Measurements from ENCODE around the gene TPSB2.

TPSB2 gene

GRCh38 chr16:1218930-1219611 lies 10.9 kb downstream of the TPSB2 start:
- Histone ChIP-seq H3K4me3 (ENCODE audit: control insufficient read depth in 1 of 7, extremely low read depth in 1 of 7, insufficient read depth in 4 of 7, low read depth in 2 of 7, low read length in 6 of 7) (no peak overlapping the region), H3K27ac (ENCODE audit: insufficient read depth in 1 of 2, low read depth in 1 of 2, low read length in 2 of 2, poor library complexity in 1 of 2, severe bottlenecking in 2 of 2) (no peak overlapping the region), H3K27me3 (replicated peaks in 2 of 5; ENCODE audit: control insufficient read depth in 4 of 5, insufficient read depth in 5 of 5, low read length in 4 of 5) (no peaks in the 10 kb centered on the region), H3K9me3 (ENCODE audit: control extremely low read depth in 1 of 5, control insufficient read depth in 4 of 5, insufficient read depth in 2 of 5, low read depth in 1 of 5, low read length in 4 of 5) (no peaks in the 10 kb centered on the region), H3K36me3 (ENCODE audit: control insufficient read depth in 4 of 4, insufficient read depth in 4 of 4, low read length in 3 of 4) (no peaks in the 10 kb centered on the region), H3K4me1 (ENCODE audit: control extremely low read depth in 1 of 4, control insufficient read depth in 4 of 4, insufficient read depth in 4 of 4, low read length in 3 of 4) (no peaks in the 10 kb centered on the region)
- 86% methylated on average over 24 of the region's 24 CpGs for WGBS (ENCODE audit: insufficient coverage)
- POLR2A ChIA-PET: no interaction called here
- no peak for DNase-seq
- CTCF ChIA-PET: interaction anchor here (1.2 kb wide), 1 partner anchor 11 kb away, joined by 4 read pairs; no protein-coding TSS in a partner anchor

GRCh38 chr16:1218061-1218929 lies 11.7 kb downstream of the TPSB2 start:
- Histone ChIP-seq H3K9me3 (ENCODE audit: control extremely low read depth in 1 of 5, control insufficient read depth in 4 of 5, insufficient read depth in 2 of 5, low read depth in 1 of 5, low read length in 4 of 5) (no peaks in the 10 kb centered on the region), H3K4me3 (ENCODE audit: control insufficient read depth in 1 of 7, extremely low read depth in 1 of 7, insufficient read depth in 4 of 7, low read depth in 2 of 7, low read length in 6 of 7) (no peak overlapping the region), H3K27ac (ENCODE audit: insufficient read depth in 1 of 2, low read depth in 1 of 2, low read length in 2 of 2, poor library complexity in 1 of 2, severe bottlenecking in 2 of 2) (no peak overlapping the region), H3K4me1 (ENCODE audit: control extremely low read depth in 1 of 4, control insufficient read depth in 4 of 4, insufficient read depth in 4 of 4, low read length in 3 of 4) (no peaks in the 10 kb centered on the region), H3K36me3 (ENCODE audit: control insufficient read depth in 4 of 4, insufficient read depth in 4 of 4, low read length in 3 of 4) (no peaks in the 10 kb centered on the region), H3K27me3 (replicated peaks in 2 of 5; ENCODE audit: control insufficient read depth in 4 of 5, insufficient read depth in 5 of 5, low read length in 4 of 5) (no peaks in the 10 kb centered on the region)
- CTCF ChIA-PET: no interaction called here
- WGBS (ENCODE audit: insufficient coverage): 93% methylated on average over 48 of the region's 49 CpGs
- no peak for DNase-seq
- POLR2A ChIA-PET: interaction anchor here (0.5 kb wide), 1 partner anchor 241 kb away, joined by 4 read pairs; no protein-coding TSS in a partner anchor

GRCh38 chr16:1217526-1217925 lies 12.5 kb downstream of the TPSB2 start:
- Histone ChIP-seq H3K36me3 (ENCODE audit: control insufficient read depth in 4 of 4, insufficient read depth in 4 of 4, low read length in 3 of 4) (no peaks in the 10 kb centered on the region), H3K4me3 (ENCODE audit: control insufficient read depth in 1 of 7, extremely low read depth in 1 of 7, insufficient read depth in 4 of 7, low read depth in 2 of 7, low read length in 6 of 7) (no peak overlapping the region)
- CTCF ChIA-PET: no interaction called here

GRCh38 chr16:1216681-1217400 lies 13.1 kb downstream of the TPSB2 start:
- Histone ChIP-seq H3K9me3 (ENCODE audit: control extremely low read depth in 1 of 5, control insufficient read depth in 4 of 5, insufficient read depth in 2 of 5, low read depth in 1 of 5, low read length in 4 of 5) (no peaks in the 10 kb centered on the region), H3K27ac (ENCODE audit: insufficient read depth in 1 of 2, low read depth in 1 of 2, low read length in 2 of 2, poor library complexity in 1 of 2, severe bottlenecking in 2 of 2) (no peak overlapping the region), H3K4me3 (ENCODE audit: control insufficient read depth in 1 of 7, extremely low read depth in 1 of 7, insufficient read depth in 4 of 7, low read depth in 2 of 7, low read length in 6 of 7) (no peak overlapping the region), H3K27me3 (replicated peaks in 2 of 5; ENCODE audit: control insufficient read depth in 4 of 5, insufficient read depth in 5 of 5, low read length in 4 of 5) (no peaks in the 10 kb centered on the region), H3K36me3 (ENCODE audit: control insufficient read depth in 4 of 4, insufficient read depth in 4 of 4, low read length in 3 of 4) (no peaks in the 10 kb centered on the region), H3K4me1 (ENCODE audit: control extremely low read depth in 1 of 4, control insufficient read depth in 4 of 4, insufficient read depth in 4 of 4, low read length in 3 of 4) (no peaks in the 10 kb centered on the region)
- DNase-seq: no peak
- WGBS (ENCODE audit: insufficient coverage): 93% methylated on average over 30 of the region's 32 CpGs
- ChIA-PET POLR2A (no interaction called here), CTCF (no interaction called here)

More at GRCh38 chr16:1217526-1217925, 12.5 kb downstream of the TPSB2 start:
- H3K27ac ChIP-seq (ENCODE audit: insufficient read depth in 1 of 2, low read depth in 1 of 2, low read length in 2 of 2, poor library complexity in 1 of 2, severe bottlenecking in 2 of 2): no peak overlapping the region
- DNase-seq: no peak
- no peaks in the 10 kb centered on the region for H3K9me3 ChIP-seq (ENCODE audit: control extremely low read depth in 1 of 5, control insufficient read depth in 4 of 5, insufficient read depth in 2 of 5, low read depth in 1 of 5, low read length in 4 of 5)
- no peaks in the 10 kb centered on the region for H3K4me1 ChIP-seq (ENCODE audit: control extremely low read depth in 1 of 4, control insufficient read depth in 4 of 4, insufficient read depth in 4 of 4, low read length in 3 of 4)
- WGBS (ENCODE audit: insufficient coverage): 92% methylated on average over 21 of the region's 24 CpGs
- POLR2A ChIA-PET: interaction anchor here (0.5 kb wide), 1 partner anchor 242 kb away, joined by 4 read pairs; no protein-coding TSS in a partner anchor
- no peaks in the 10 kb centered on the region for H3K27me3 ChIP-seq (replicated peaks in 2 of 5; ENCODE audit: control insufficient read depth in 4 of 5, insufficient read depth in 5 of 5, low read length in 4 of 5)

- no peaks in the 10 kb centered on the region for H3K27me3 ChIP-seq (replicated peaks in 2 of 5; ENCODE audit: control insufficient read depth in 4 of 5, insufficient read depth in 5 of 5, low read length in 4 of 5)
- DNase-seq: no peak
- POLR2A ChIA-PET: no interaction called here
- no peaks in the 10 kb centered on the region for H3K36me3 ChIP-seq (ENCODE audit: control insufficient read depth in 4 of 4, insufficient read depth in 4 of 4, low read length in 3 of 4)
- WGBS (ENCODE audit: insufficient coverage): 80% methylated on average over 12 of the region's 12 CpGs
- no peak overlapping the region for H3K4me3 ChIP-seq (ENCODE audit: control insufficient read depth in 1 of 7, extremely low read depth in 1 of 7, insufficient read depth in 4 of 7, low read depth in 2 of 7, low read length in 6 of 7)
- H3K4me1 ChIP-seq (ENCODE audit: control extremely low read depth in 1 of 4, control insufficient read depth in 4 of 4, insufficient read depth in 4 of 4, low read length in 3 of 4): no peaks in the 10 kb centered on the region
- H3K27ac ChIP-seq (ENCODE audit: insufficient read depth in 1 of 2, low read depth in 1 of 2, low read length in 2 of 2, poor library complexity in 1 of 2, severe bottlenecking in 2 of 2): no peak overlapping the region
- CTCF ChIA-PET: no interaction called here
- no peaks in the 10 kb centered on the region for H3K9me3 ChIP-seq (ENCODE audit: control extremely low read depth in 1 of 5, control insufficient read depth in 4 of 5, insufficient read depth in 2 of 5, low read depth in 1 of 5, low read length in 4 of 5)
Measured at GRCh38 chr16:1216296-1216619, 13.7 kb downstream of the TPSB2 start.

GRCh38 chr16:1215574-1216295 lies 14.2 kb downstream of the TPSB2 start:
- ChIA-PET POLR2A (no interaction called here), CTCF (no interaction called here)
- 69% methylated on average over 30 of the region's 32 CpGs for WGBS (ENCODE audit: insufficient coverage)
- H3K27ac ChIP-seq (ENCODE audit: insufficient read depth in 1 of 2, low read depth in 1 of 2, low read length in 2 of 2, poor library complexity in 1 of 2, severe bottlenecking in 2 of 2): no peak overlapping the region
- no peaks in the 10 kb centered on the region for H3K27me3 ChIP-seq (replicated peaks in 2 of 5; ENCODE audit: control insufficient read depth in 4 of 5, insufficient read depth in 5 of 5, low read length in 4 of 5)
- no peak for DNase-seq
- H3K36me3 ChIP-seq (ENCODE audit: control insufficient read depth in 4 of 4, insufficient read depth in 4 of 4, low read length in 3 of 4): no peaks in the 10 kb centered on the region
- no peaks in the 10 kb centered on the region for H3K4me1 ChIP-seq (ENCODE audit: control extremely low read depth in 1 of 4, control insufficient read depth in 4 of 4, insufficient read depth in 4 of 4, low read length in 3 of 4)
- no peaks in the 10 kb centered on the region for H3K9me3 ChIP-seq (ENCODE audit: control extremely low read depth in 1 of 5, control insufficient read depth in 4 of 5, insufficient read depth in 2 of 5, low read depth in 1 of 5, low read length in 4 of 5)
- H3K4me3 ChIP-seq (ENCODE audit: control insufficient read depth in 1 of 7, extremely low read depth in 1 of 7, insufficient read depth in 4 of 7, low read depth in 2 of 7, low read length in 6 of 7): no peak overlapping the region

Measured in common myeloid progenitor, CD34-positive (primary cell).